CD4-positive, alpha-beta T cell treated with Interleukin-15 for 1 hour (primary cell): Measurements from ENCODE around the gene GFRA1.

Experiments
- DNase-seq: peaks from one replicate; pipeline ENCODE4 v3.0.0-alpha.2; 2020

GFRA1 gene

DNA sequence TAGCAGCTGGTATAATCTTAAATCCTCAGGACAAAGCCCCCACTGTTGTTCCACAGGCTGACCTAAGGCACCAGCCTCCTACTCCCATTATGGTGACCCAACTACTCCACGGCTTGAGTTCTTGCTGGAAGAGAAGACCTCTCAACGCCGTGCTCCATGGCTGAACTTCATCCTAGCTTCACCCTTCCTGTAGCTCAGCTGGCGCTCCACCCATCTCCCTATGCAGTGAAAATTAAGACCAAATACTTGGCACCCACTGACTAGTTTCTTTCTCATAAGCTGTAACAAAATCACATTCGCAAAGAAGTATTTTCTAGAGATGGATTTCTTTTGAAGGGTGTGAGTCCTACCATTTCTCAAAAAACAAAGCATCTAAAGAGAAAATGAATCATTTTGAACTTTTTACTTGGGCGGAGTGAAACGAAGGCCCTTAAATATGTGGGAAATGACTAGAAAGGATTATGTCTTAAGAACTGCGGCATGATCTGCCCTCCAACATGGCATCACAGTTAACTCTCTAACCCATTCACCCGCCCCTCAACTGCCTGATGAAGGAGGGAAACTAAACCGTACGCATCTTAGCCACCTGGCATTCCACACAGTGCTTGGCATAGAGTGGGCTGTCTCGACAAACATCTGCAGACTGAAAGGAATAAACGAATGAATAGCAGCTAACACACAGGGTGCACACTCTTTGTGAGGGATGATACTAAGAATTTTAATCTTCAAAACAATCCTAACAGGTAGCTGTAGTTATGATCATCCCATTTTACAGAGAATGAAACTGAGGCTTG is 32.7 kb downstream of the GFRA1 start:
- DNase-seq, result no peak

DNA sequence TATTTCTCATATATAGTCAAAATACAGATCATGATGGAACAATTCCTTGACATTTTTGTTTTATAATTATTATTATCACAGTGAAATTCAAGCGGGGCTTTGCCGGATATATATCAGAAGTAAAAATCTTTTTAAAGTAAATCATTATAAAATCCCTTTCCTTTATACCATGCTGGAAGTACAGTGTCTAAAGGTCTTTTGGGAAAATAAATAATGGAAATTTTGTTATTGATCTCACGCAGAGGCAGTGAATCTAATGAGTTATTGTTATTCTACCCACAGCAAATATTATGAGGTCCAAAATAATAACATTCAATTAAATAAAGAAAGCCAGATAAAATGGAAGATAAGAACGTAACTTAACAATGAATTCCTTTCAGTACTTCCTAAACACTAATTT is 33.8 kb downstream of the GFRA1 start:
- DNase-seq, result no peak

DNA sequence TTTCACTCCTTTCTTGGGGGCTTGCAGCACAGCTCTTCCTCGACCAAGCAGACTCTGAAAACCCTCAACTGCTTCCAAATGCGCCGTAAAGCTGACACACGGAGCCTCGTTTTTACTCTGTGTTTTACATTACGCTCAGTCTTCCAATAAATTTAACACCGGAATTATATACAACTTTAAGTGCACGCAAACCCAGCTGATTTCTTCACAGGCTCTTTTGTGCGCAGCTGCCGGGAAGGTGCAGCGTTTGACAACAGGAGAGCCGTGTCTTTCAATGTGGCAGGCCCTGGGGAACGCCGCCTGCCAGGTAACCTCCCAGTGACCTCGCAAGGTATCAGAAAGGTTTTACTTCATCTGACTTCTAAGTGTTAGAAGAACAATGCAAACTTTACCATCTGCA is 35.0 kb downstream of the GFRA1 start:
- DNase-seq, result no peak

DNA sequence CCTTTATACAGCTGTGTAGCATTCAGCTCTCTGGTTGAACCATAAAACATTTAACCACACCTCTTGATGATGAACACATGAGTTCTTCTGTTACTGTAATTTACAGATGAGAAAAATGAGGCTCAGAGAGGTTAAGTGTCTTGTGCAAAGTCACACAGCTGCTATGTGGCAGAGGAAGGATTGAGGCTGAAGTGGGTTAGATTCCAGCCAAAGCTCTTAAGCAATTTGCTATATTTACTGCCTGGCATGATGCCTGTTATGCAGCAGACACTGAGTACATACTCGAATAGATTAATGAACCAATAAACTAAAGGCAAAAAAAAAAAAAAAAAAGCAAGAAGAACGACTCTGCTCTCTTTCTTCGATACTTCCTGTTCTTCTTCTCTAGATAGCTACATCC is 35.7 kb downstream of the GFRA1 start:
- no peak for DNase-seq

DNA sequence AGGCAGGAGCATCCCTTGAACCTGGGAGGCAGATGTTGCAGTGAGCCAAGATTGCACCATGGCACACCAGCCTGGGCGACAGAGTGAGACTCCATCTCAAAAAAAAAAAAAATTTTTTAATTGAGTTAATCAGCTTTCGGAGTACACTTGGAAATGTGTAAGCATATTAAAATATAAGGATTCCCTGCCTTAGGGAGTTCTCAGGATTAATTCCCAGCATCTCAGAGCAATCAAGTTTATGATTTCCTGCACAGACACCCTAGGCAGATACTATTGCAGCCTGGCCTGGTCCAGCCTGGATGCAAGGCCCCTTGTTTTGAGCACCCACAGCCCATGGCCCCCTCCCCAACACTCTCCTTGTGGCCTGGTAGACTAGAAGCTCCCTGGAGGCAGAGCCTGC is 39.8 kb downstream of the GFRA1 start:
- no peak for DNase-seq

DNA sequence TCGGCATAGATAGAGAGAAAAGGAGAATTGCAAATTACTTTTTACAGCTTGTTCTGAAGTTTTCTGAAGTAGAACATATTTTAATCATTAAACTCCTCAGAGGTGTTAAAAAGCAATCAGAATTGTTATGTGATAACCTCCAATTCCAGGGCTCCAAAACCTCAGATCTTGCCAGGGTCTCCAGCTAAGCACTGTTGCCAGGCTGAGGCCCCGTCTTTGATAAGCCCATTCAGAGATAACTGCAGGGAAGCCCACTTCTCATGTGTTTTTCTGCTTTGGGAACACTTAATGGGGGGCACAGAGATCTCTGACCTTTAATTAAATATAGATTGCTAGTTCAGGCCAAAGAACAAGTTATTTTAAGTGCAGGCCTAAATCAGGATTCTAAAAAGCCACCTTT is 40.4 kb downstream of the GFRA1 start:
- DNase-seq, result no peak

DNA sequence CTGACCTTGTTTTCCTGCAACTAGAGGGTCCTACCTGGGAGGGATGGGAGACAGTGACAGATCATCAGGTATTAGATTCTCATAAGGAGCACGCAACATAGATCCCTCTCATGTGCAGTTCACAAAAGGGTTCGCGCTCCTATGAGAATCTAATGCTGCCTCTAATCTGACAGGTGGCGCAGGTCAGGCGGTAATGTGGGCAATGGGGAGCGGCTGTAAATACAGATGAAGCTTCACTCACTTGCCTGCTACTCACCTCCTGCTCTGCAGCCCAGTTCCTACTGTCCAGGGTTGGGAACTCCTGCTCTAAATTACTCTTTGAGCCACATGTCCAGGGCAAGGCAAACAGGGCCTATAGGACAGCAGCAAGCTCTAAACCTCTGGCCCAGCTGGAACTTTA is 46.2 kb downstream of the GFRA1 start:
- DNase-seq, result no peak

DNA sequence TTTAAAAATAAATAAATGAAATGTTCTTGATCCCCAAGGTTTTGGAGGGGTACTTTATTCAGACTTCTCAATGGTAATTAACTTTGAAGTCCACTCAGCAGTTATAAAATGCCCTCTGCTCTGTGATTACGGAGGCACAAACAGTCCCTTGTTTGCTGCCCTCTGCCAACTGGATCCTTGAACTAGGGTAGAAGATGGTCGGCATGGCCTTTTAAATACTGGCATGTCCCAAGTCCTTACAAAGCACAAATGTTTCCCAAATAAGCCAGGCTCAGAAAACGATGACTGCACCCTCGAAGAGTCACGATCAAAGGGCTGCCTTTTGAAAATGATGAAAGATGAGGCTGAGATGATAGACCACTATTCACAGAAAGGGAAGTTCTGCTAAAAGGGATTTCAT is 47.0 kb downstream of the GFRA1 start:
- DNase-seq, result no peak

DNA sequence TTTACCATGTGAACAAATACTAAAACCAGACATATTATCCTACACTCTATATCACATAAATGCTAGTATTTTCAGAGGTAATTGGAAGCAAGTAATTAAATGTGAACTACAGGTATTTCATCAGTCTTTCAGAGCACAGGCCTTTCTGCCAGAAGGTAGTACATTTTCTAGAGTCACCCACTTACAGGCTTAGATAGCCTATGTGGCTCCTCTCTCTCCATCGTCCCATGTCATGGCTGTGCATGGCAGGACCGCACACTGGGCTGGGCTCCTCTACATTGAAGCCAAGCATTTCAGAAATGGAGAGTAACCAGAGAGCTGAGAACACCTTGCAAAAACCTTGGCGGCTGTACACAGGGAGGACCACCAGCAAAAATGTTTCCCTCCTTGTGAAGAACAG is 49.7 kb downstream of the GFRA1 start:
- DNase-seq, result no peak

DNA sequence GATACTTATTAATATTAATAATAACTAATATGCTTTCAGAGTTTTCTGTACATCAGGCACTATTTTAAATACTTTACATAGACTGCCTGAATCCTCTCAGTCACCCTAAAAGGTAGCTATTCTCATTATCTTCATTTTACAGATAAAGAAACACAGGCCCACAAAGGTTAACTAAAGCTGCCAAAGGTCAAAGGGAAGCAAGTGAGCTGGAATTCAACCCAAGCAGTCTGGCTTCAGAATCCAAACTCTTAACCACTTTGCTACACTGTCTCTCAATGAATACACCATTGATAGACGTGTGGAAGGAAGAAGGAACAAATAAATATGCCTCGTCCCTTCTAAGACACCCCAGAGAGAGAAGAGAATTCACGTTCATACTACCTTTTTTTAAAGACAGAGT is 52.0 kb downstream of the GFRA1 start:
- no peak for DNase-seq

DNA sequence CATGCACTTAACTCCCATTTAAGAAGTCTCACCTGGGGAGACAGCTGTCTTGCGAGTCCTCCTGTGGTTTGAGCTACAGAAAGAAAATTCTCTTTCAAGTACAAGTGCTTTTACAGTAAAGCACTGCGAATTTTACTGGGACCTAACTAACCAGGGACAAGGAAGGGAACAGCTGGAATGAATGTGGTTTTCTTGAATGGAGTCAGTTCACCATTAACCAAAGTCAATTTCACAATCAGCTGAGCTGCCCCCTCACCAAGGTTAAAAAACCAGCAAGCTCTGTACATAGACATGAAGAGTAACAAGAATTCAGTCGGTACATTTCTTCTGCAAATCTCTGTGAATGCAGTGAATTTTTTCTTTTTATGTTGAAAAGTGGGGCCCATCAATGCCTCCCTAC is 56.3 kb downstream of the GFRA1 start:
- no peak for DNase-seq

DNA sequence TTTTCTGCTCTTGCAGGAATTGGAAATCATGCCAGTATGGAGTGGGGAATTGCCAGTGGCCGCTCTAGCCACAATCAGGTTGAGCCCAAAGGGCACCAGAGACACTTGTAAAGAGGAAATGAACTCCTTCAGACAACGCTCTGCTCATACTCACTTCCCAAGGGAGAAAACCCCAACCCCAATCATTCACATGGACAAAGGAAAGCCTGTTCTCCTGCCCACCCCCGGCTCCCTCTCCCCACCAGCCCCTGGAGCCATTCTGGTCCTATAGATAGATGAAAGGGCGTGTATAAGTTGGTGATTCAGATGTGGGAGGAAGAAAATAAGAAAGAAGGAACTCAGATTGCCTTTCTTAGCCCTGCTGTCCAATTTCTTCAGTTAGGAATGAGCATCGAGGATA is 57.4 kb downstream of the GFRA1 start:
- DNase-seq, result no peak

DNA sequence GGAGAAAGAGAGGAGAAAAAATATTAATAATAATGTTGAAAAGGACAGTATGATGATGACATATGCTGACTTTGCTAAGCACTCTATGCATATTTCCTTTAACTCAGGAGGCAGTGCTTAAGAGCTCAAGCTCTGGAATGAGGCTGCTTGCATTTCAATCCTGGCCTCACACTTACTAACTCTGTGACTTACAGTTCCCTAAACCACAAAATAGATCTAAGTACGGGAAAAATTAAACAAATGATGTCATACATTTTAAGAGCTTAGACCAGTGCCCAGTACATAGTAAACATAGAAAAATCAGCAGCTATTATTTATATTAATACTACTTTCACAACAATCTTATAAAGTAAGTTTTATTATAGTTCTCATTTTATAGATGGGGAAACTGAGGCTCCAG is 61.3 kb downstream of the GFRA1 start:
- DNase-seq, result no peak

DNA sequence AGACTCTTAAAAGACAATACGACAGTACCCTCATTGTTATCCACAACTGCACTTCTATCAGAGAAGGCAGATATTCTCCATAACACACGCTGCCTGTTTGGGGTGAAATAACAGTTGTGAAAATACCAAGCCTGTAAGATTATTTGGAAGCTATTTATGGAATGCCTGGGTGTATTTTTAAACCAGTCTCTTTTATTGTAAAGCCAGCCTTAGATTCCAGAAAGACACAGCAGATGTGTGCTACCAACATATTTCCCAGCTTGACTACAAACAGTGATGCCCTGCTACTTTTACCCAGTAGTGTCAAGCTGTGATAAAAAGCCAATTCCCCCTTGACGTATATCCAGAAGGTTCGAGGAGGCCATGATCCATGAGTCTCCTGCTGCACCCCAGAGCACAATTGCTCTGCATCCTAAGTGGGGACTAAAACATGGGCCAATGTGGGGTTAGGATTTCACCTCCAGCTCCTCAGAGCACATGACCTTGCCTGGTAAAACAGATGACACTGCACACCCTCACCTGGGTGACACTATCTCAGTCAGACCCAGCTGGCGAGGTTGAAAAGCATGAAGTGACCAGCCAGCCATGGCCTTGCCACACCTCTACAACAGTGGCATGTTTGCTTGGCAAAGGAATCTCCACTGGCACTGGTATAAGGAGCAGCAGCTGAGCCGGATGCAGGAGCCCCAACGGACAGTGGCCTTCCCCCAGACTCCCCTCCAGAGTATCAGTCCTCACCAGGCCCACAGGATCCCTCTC is 62.2 kb downstream of the GFRA1 start:
- DNase-seq, result no peak

DNA sequence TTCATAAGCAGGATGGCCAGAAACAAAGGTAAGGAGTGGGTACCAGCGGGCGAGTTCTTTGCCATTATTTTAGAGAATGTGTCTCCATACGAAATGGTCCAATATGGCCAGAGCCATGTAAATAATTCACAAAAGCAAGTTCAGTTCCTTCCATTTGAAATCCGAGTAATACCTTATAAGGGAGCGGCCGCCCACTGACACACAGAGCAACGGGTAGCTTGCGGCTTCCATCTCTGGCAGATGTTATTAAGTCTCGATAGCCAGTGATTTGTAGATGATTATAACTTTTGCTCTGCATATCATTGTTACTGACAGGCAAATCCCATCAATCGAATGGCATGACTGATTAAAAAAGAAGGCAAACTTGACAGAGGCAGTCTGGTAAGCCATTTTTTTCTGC is 63.2 kb downstream of the GFRA1 start:
- DNase-seq, result no peak

DNA sequence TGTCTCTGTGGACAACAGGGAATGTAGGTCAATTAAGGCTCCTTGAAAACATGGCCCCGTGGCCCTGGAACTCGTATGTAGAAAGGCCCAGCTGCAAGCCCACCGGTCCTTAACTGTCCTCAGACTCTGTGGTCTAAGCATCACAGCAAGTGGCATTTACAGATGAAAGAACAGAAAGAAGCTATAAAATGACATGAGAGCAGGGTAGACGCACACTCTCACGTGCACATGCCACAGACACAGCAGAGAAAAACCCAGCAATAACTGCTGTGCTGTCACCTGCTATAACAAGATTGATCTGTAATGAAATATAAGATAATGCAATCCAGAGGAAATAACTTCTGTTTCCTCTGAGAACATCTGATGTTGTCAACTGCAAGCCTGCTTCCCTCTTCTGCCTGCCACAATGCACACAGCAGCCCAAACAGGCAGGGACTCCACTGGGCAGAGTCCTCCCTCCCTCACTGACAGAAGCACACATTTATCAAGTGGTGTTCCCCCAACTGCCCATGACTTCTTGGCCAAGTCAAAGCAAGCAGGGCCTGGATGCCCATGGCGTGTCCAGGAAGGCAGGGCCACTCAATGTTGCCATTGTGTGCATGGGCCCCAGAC is 63.9 kb downstream of the GFRA1 start:
- no peak for DNase-seq

DNA sequence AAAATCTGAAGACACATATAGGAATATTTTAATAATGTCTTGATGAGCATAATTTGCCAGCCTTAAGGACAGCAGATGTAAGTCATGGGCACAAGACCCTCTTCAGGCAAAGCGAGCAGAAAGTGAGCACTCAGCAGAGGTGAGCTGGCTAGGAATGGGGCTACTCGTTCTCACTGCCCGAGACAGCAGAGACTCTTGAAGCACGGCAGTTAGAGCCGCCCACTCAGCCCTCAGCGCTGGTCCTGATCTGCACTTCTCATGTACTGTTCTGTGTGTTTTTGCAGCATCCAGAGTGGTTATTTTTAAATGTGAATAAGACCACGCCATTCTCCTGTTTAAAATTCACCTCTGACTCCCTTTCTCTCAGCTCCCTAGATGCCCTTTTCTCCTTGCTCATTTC is 65.3 kb downstream of the GFRA1 start:
- DNase-seq, result no peak

DNA sequence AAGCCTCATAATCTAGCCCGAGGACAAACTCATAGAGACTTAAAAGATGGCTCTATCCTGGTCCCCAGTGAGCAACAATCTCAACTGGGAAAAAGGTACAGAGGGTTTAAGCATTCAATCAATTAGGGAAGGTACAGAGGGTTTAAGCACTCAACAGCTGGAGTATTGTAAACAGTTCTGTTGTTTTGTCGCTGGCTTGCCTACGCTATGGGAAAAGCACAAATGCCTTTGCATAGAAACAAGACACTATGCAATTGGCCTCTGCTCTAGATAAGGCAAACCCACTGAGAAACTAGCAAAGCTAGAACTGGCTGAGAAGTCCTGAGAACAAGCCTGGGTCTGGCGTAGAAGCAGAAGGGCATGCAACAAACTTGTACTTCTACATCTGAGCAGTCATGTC is 69.3 kb downstream of the GFRA1 start:
- DNase-seq, result no peak

DNA sequence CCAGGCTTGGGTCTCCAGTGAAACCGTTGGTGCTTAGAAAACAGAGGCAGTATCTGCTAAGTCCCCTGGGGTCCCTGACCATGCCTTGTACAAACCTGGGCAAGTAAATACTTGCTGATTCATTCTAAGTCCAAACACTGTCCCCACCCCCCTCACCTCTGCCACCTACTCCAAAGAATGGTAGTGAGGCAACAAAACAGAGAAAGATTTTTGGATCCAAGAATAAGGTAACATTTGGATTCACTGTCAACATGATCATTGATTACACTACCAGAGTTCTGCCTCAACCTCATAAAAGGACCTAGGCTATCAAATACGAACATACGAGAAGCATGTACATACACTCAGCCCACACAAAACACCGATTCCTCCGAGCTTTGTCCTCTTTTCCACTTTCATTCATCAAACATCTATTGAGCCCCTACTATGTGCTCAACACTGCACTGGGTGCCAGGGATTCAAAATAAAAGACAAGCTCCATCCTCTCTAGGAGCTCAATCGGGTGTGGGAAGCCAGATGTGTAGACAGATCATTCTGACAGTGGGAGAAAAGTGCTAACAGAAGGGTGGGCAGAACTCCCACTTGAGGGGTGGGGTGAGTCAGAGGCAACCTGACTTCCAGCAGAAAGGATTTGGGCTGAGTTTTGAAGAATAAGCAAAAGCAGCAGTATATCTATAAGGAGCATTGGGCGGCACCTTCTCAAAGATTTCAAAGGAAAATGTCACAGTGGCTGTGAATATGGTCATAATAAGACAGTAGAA is 71.2 kb downstream of the GFRA1 start:
- DNase-seq, result no peak

DNA sequence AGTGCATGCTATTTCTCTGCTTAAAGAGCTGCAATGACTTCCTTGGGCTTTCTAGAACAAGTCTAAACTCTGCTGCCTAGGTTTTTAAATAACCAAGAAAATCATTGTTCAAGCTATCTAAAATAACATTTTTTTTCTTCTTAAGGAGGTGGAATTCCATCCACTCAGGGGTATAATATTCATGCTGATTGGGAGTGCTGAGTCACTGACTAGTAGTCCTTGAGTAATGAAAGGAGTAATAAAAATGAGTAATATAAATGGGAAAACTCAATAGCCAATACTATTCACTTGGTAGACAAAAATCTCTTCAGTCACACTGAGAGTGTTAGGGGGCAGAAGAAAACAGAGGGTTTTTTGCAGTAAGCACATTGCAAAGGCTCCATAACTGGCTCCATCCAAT is 72.0 kb downstream of the GFRA1 start:
- no peak for DNase-seq

DNA sequence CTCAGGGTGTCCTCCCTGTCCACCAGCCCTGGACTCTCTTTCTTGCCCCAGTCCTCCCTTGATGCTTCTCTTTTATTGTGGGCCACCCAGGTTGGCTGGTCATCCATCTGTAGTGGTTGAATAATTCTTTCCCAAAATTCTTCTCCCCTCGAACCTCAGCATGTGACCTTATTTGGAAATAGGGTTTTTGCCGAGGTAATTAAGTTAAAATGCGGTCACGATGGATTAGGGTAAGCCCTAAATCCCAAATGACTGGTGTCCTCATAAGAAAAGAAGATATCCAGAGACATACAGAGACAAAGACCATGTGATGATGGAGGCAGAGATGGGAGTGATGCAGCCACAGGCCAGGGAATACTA is 74.3 kb downstream of the GFRA1 start:
- DNase-seq, result no peak

DNA sequence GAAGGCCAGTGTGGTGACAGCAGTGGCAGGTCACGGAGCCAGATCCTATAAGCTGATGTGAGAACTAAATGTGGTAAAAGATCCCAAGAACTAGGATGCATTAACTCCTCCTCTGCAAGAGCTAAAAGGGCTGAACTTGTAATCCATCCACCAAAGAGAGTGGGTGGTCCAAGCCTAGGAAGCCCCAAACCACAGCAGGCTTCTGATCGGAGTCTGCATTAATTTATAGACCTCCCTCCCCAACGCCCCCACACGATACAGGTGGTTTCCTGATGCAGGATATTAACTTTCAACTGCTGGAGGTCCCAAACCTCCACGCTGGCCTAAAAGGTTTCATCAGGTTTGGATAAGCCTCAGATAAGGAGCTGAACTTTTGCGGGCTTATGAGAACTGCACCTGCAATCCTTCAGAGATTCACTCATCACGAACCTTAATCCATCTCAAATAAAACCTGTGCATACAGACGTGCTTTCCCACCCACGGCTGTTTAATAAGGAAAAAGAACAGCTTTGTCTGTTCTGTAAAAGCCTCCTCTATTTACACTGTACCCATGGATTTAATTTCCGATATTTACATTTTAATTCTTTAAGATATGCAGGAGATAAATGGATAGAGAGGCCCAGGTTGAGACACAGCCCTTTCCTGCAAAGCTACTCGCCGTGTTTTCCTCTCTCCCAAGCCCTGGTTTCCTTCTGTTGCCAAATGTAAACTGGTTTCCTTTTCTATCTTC is 74.9 kb downstream of the GFRA1 start:
- no peak for DNase-seq

DNA sequence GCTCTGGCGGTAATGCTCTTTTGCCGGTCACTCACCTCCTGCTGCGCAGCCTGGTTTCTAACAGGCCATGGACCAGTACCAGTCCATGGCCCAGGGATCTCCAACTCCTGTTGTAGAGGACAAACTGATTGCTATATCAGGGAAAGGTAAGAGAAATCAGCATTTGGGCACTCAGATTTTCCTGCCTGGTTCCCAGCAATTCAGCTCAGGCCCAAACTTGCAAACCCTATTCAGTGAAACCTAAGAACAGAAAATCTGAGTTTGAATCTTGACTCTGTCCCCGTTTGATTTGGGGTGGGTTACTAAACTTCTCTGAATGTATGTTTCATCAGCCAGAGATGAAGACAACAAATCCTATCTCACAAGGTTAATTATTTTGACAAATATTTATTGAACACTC is 77.4 kb downstream of the GFRA1 start:
- no peak for DNase-seq
